Endodermal cell (in vitro differentiated cells): ENCODE data around the gene CP. TPM values are rescaled to one million over a fixed set of nuclear protein-coding genes. Genes with fewer than 3 reads are reported as not detected.

ENCODE experiments used
- DNase-seq: peaks from one replicate; pipeline ENCODE4 v3.0.0-alpha.2; 2017
- H3K27ac ChIP-seq: 2 replicates; pipeline ENCODE4 v1.5.1; 2013; ENCODE audit warnings: mild to moderate bottlenecking, low read depth, low read length, moderate library complexity
- H3K27me3 ChIP-seq: 2 replicates; pipeline ENCODE4 v1.6.1; 2013; ENCODE audit warnings: mild to moderate bottlenecking, low read length, moderate library complexity; ENCODE audit not compliant: insufficient read depth, control insufficient read depth, poor library complexity, severe bottlenecking
- H3K36me3 ChIP-seq: 2 replicates; pipeline ENCODE4 v1.7.0; 2013; ENCODE audit warnings: mild to moderate bottlenecking, low read length, moderate library complexity; ENCODE audit not compliant: control insufficient read depth, insufficient read depth
- H3K4me1 ChIP-seq: one replicate; pipeline ENCODE4 v1.7.0; 2013; ENCODE audit warnings: low read length; ENCODE audit not compliant: control insufficient read depth, insufficient read depth
- H3K4me3 ChIP-seq: 2 replicates; pipeline ENCODE4 v1.5.1; 2013; ENCODE audit warnings: mild to moderate bottlenecking, low read length, moderate library complexity
- H3K9ac ChIP-seq: 2 replicates; pipeline ENCODE4 v1.6.1; 2013; ENCODE audit warnings: mild to moderate bottlenecking, low read length, moderate library complexity; ENCODE audit not compliant: poor library complexity, severe bottlenecking; ENCODE audit errors: extremely low read depth
- H3K9me3 ChIP-seq: 2 replicates; pipeline ENCODE4 v1.6.1; 2013; ENCODE audit warnings: mild to moderate bottlenecking, low read length, moderate library complexity; ENCODE audit not compliant: control insufficient read depth
- H3K27ac Mint-ChIP-seq: 2 replicates; pipeline ENCODE4 v1.8.0; 2020; ENCODE audit warnings: mixed read lengths
- H3K27me3 Mint-ChIP-seq: 2 replicates; pipeline ENCODE4 v1.8.0; 2021; ENCODE audit warnings: mild to moderate bottlenecking, mixed read lengths; ENCODE audit not compliant: insufficient read depth
- H3K36me3 Mint-ChIP-seq: 2 replicates; pipeline ENCODE4 v1.8.0; 2020; ENCODE audit warnings: low read depth, mixed read lengths
- H3K4me1 Mint-ChIP-seq: 2 replicates; pipeline ENCODE4 v1.8.0; 2020; ENCODE audit warnings: mixed read lengths
- H3K4me3 Mint-ChIP-seq: 2 replicates; pipeline ENCODE4 v1.8.0; 2020; ENCODE audit warnings: mild to moderate bottlenecking, moderate library complexity, mixed read lengths
- H3K9me3 Mint-ChIP-seq: 2 replicates; pipeline ENCODE4 v1.8.0; 2020; ENCODE audit warnings: mild to moderate bottlenecking, mixed read lengths
- WGBS, 2 experiments: methylation state at CpG; one replicate each; pipeline versions ENCODE4 v1.1.5 to v1.1.7; 2013; ENCODE audit warnings: missing lambda C conversion rate in 2 of 2, mixed read lengths in 1 of 2; ENCODE audit not compliant: insufficient coverage in 1 of 2, insufficient read length in 1 of 2; 5-methylcytosine and 5-hydroxymethylcytosine counted together
- total RNA-seq, 2 donors: library from RNA; stranded (reverse); fragmentation: NEBNext Ultra II Directional in 1 of 2; extraction: Animal tissue kit (Norgen Biotek cat#: 25700) in 1 of 2; gene quantifications; 2 replicates in 1 of 2; 3 replicates in 1 of 2; pipeline ENCODE4 v1.2.1, GENCODE V29; 2021
- TF ChIP-seq, protein P1 (sequence below): fragments of 200-600 bp; sonication (generic); conservative IDR thresholded peaks from 2 replicates; pipeline ENCODE4 v1.5.0; 2021; ENCODE audit warnings: antibody characterized with exemption, mild to moderate bottlenecking

Gene CP
- total RNA-seq, 2 donors from 2014 or later: 0.53 to 0.86 TPM

- Mint-ChIP-seq H3K4me1 (peaks cover 34% of the 10 kb centered on the region), H3K36me3 (no peaks in the 10 kb centered on the region), H3K4me3 (no peak overlapping the region), H3K27me3 (no peaks in the 10 kb centered on the region), H3K9me3 (no peaks in the 10 kb centered on the region), H3K27ac (no peak overlapping the region)
- H3K9me3 ChIP-seq: no peaks in the 10 kb centered on the region
- peaks cover 9% of the 10 kb centered on the region for H3K4me1 ChIP-seq
- H3K36me3 ChIP-seq: no peaks in the 10 kb centered on the region
- DNase-seq: no peak
- H3K27ac ChIP-seq: no peak overlapping the region
- no peaks in the 10 kb centered on the region for H3K27me3 ChIP-seq
- no peak overlapping the region for H3K4me3 ChIP-seq
- 95 to 100% methylated on average over 1 of the region's 1 CpG for WGBS, 2 experiments
- H3K9ac ChIP-seq: no peak overlapping the region
- TF ChIP-seq, protein P1, sequence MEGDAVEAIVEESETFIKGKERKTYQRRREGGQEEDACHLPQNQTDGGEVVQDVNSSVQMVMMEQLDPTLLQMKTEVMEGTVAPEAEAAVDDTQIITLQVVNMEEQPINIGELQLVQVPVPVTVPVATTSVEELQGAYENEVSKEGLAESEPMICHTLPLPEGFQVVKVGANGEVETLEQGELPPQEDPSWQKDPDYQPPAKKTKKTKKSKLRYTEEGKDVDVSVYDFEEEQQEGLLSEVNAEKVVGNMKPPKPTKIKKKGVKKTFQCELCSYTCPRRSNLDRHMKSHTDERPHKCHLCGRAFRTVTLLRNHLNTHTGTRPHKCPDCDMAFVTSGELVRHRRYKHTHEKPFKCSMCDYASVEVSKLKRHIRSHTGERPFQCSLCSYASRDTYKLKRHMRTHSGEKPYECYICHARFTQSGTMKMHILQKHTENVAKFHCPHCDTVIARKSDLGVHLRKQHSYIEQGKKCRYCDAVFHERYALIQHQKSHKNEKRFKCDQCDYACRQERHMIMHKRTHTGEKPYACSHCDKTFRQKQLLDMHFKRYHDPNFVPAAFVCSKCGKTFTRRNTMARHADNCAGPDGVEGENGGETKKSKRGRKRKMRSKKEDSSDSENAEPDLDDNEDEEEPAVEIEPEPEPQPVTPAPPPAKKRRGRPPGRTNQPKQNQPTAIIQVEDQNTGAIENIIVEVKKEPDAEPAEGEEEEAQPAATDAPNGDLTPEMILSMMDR: no peak
These were observed 26.4 kb downstream of the CP start for GRCh38 chr3:149195221-149195620.

GRCh38 chr3:149188494-149188893 is 33.1 kb downstream of the CP start:
- H3K9ac ChIP-seq: no peak overlapping the region
- Mint-ChIP-seq H3K27ac (peak overlapping the region; percentile 76), H3K27me3 (no peaks in the 10 kb centered on the region), H3K4me1 (peaks cover 32% of the 10 kb centered on the region), H3K36me3 (peaks cover 3% of the 10 kb centered on the region), H3K9me3 (peaks cover 6% of the 10 kb centered on the region), H3K4me3 (no peak overlapping the region)
- H3K27ac ChIP-seq: no peak overlapping the region
- TF ChIP-seq, protein P1: no peak
- no peak overlapping the region for H3K4me3 ChIP-seq
- no peak for DNase-seq
- WGBS, 2 experiments: 72% methylated on average over 2 of the region's 2 CpGs; no CpG with 5 or more reads in 1 of the 2 experiments
- H3K9me3 ChIP-seq: no peaks in the 10 kb centered on the region
- H3K4me1 ChIP-seq: peaks cover 18% of the 10 kb centered on the region
- no peaks in the 10 kb centered on the region for H3K27me3 ChIP-seq
- no peaks in the 10 kb centered on the region for H3K36me3 ChIP-seq

DNA sequence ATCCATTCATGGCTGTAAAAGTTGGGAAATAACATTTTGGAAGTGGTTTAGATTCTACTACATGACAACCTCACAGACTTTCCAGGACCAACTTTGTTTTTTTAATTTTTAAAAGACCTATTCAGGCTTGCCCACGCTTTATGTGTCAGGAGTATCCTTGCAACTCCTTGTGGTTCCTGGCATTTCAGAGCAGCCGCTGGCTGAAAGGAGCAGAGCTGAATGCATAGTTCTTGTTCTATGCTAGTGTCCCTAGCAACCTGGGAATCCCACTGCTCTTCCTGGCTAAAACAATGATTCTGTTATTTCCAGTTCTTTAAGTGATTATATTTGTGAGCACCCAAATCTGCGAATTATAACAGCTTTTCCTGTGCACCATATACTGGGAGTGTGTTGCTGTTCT is 34.9 kb downstream of the CP start:
- H3K27me3 ChIP-seq: no peaks in the 10 kb centered on the region
- Mint-ChIP-seq H3K4me3 (no peak overlapping the region), H3K36me3 (peaks cover 3% of the 10 kb centered on the region), H3K9me3 (peaks cover 6% of the 10 kb centered on the region), H3K27ac (peak overlapping the region; percentile 57), H3K4me1 (peaks cover 32% of the 10 kb centered on the region), H3K27me3 (no peaks in the 10 kb centered on the region)
- no peaks in the 10 kb centered on the region for H3K9me3 ChIP-seq
- no peaks in the 10 kb centered on the region for H3K36me3 ChIP-seq
- peaks cover 18% of the 10 kb centered on the region for H3K4me1 ChIP-seq
- no peak overlapping the region for H3K9ac ChIP-seq
- DNase-seq: no peak
- H3K27ac ChIP-seq: peak overlapping the region; percentile 33
- H3K4me3 ChIP-seq: peak overlapping the region; percentile 24
- TF ChIP-seq, protein P1: no peak
- WGBS, 2 experiments: 70 to 91% methylated on average over 1 to 3 of the region's 3 CpGs
